Gastroesophageal sphincter (tissue), 3 donors: ENCODE data around the gene KHSRP.

ENCODE experiments used
- CTCF ChIP-seq, 4 experiments: fragments of 200-600 bp in 2 of 4; fragments of 450-650 bp in 2 of 4; sonication (generic) in 1 of 4; IDR thresholded peaks; one replicate each; pipeline ENCODE4 v1.5.1; 2017 to 2019; ENCODE audit warnings: antibody characterized with exemption in 4 of 4, mild to moderate bottlenecking in 2 of 4, moderate library complexity in 2 of 4
- POLR2AphosphoS5 ChIP-seq: sonication (generic); formaldehyde crosslinking; IDR thresholded peaks from one replicate; pipeline ENCODE4 v1.6.1; 2017; ENCODE audit warnings: antibody characterized with exemption

GRCh38 chr19:6374161-6374709, 50.4 kb downstream of the KHSRP start:
- TF ChIP-seq CTCF (IDR thresholded peaks at IDR 0.05) (no peak), POLR2AphosphoS5 (no peak)
